DOHH2 (cell line): Measurements from ENCODE around the gene TLE3.

Experiments
- H3F3A ChIP-seq: fragments of 200-600 bp; sonication (generic), shearing (Covaris generic); 2 replicates; pipeline ENCODE4 v1.6.0; 2016; ENCODE audit warnings: antibody characterized with exemption, mild to moderate bottlenecking; ENCODE audit not compliant: control insufficient read depth, insufficient read depth
- H3K27ac ChIP-seq: fragments of 200-600 bp; sonication (generic); 2 replicates; pipeline ENCODE4 v1.5.1; 2014; ENCODE audit warnings: low read depth, mild to moderate bottlenecking, low read length, moderate library complexity
- H3K27me3 ChIP-seq: fragments of 200-600 bp; sonication (generic); 2 replicates; pipeline ENCODE4 v1.6.1; 2014; ENCODE audit warnings: mild to moderate bottlenecking, low read length, mixed read lengths; ENCODE audit not compliant: control insufficient read depth
- H3K36me3 ChIP-seq: fragments of 200-600 bp; sonication (generic); 2 replicates; pipeline ENCODE4 v1.6.1; 2014; ENCODE audit warnings: mild to moderate bottlenecking, low read length, moderate library complexity, mixed read lengths; ENCODE audit not compliant: control insufficient read depth
- H3K4me1 ChIP-seq: fragments of 200-600 bp; sonication (generic); 2 replicates; pipeline ENCODE4 v1.6.1; 2014; ENCODE audit warnings: mild to moderate bottlenecking, low read length, mixed read lengths; ENCODE audit not compliant: control insufficient read depth
- H3K4me2 ChIP-seq: fragments of 200-600 bp; sonication (generic); 2 replicates; pipeline ENCODE4 v1.6.0; 2014; ENCODE audit warnings: mild to moderate bottlenecking, low read length, moderate library complexity
- H3K4me3 ChIP-seq: fragments of 200-600 bp; sonication (generic); 2 replicates; pipeline ENCODE4 v1.5.1; 2014; ENCODE audit warnings: mild to moderate bottlenecking, low read length, mixed read lengths
- H3K79me2 ChIP-seq: fragments of 200-600 bp; sonication (generic); 2 replicates; pipeline ENCODE4 v1.6.1; 2014; ENCODE audit warnings: mild to moderate bottlenecking, low read length, mixed read lengths; ENCODE audit not compliant: control insufficient read depth
- H3K9me2 ChIP-seq: fragments of 200-600 bp; sonication (generic); replicated peaks from 2 replicates; pipeline ENCODE4 v1.6.1; 2014; ENCODE audit warnings: mild to moderate bottlenecking, low read length, mixed read lengths; ENCODE audit not compliant: control insufficient read depth
- H3K9me3 ChIP-seq: fragments of 200-600 bp; sonication (generic); 2 replicates; pipeline ENCODE4 v1.6.1; 2014; ENCODE audit warnings: antibody characterized with exemption, low read length, mixed read lengths; ENCODE audit not compliant: control insufficient read depth, insufficient read depth
- H4K20me1 ChIP-seq: fragments of 200-600 bp; sonication (generic); 2 replicates; pipeline ENCODE4 v1.6.0; 2014; ENCODE audit warnings: low read depth, mild to moderate bottlenecking, antibody characterized with exemption, low read length, moderate library complexity; ENCODE audit not compliant: control insufficient read depth, insufficient read depth
- CTCF ChIP-seq: fragments of 200-600 bp; sonication (generic); IDR thresholded peaks from one replicate; pipeline ENCODE4 v1.5.1; 2014; ENCODE audit warnings: antibody characterized with exemption, mild to moderate bottlenecking, low read depth, low read length; ENCODE audit not compliant: poor library complexity, severe bottlenecking
- EZH2phosphoT487 ChIP-seq: fragments of 200-600 bp; sonication (generic); IDR thresholded peaks from 2 replicates; pipeline ENCODE4 v1.6.1; 2017; ENCODE audit warnings: borderline replicate concordance, mild to moderate bottlenecking, antibody characterized with exemption, low read length, moderate library complexity, mixed read lengths

The TLE3 gene

GRCh38 chr15:70077188-70078147, 20.2 kb downstream of the TLE3 start:
- H3K27me3 ChIP-seq, result no peaks in the 10 kb centered on the region
- no peak overlapping the region for H3K27ac ChIP-seq
- no peak overlapping the region for H3K4me2 ChIP-seq
- peaks cover 6% of the 10 kb centered on the region for H3K4me1 ChIP-seq
- TF ChIP-seq CTCF (no peak), EZH2phosphoT487 (no peak)
- peaks cover 32% of the 10 kb centered on the region for H3K79me2 ChIP-seq
- H3K4me3 ChIP-seq, result no peak overlapping the region
- peaks cover 92% of the 10 kb centered on the region for H3K36me3 ChIP-seq
- H3K9me2 ChIP-seq, result no peaks in the 10 kb centered on the region
- no peaks in the 10 kb centered on the region for H3K9me3 ChIP-seq
- no peaks in the 10 kb centered on the region for H3F3A ChIP-seq
- peaks cover 13% of the 10 kb centered on the region for H4K20me1 ChIP-seq

GRCh38 chr15:70074380-70074779, 23.3 kb downstream of the TLE3 start:
- Histone ChIP-seq H3F3A (no peaks in the 10 kb centered on the region), H3K27ac (no peak overlapping the region), H3K9me2 (no peaks in the 10 kb centered on the region), H3K9me3 (no peaks in the 10 kb centered on the region), H4K20me1 (peaks cover 12% of the 10 kb centered on the region), H3K4me1 (peaks cover 15% of the 10 kb centered on the region), H3K27me3 (no peaks in the 10 kb centered on the region), H3K79me2 (peaks cover 22% of the 10 kb centered on the region), H3K36me3 (peaks cover 93% of the 10 kb centered on the region), H3K4me3 (no peak overlapping the region), H3K4me2 (no peak overlapping the region)
- no peak for TF ChIP-seq CTCF
- TF ChIP-seq EZH2phosphoT487, result no peak

GRCh38 chr15:70072479-70072878, 25.2 kb downstream of the TLE3 start:
- no peaks in the 10 kb centered on the region for H3F3A ChIP-seq
- no peaks in the 10 kb centered on the region for H3K27me3 ChIP-seq
- peaks cover 92% of the 10 kb centered on the region for H3K36me3 ChIP-seq
- TF ChIP-seq CTCF, result no peak
- TF ChIP-seq EZH2phosphoT487, result no peak
- H3K4me1 ChIP-seq, result peaks cover 15% of the 10 kb centered on the region
- H3K9me2 ChIP-seq, result no peaks in the 10 kb centered on the region
- H3K4me3 ChIP-seq, result no peak overlapping the region
- H4K20me1 ChIP-seq, result no peaks in the 10 kb centered on the region
- H3K4me2 ChIP-seq, result no peak overlapping the region
- peaks cover 5% of the 10 kb centered on the region for H3K79me2 ChIP-seq
- H3K9me3 ChIP-seq, result no peaks in the 10 kb centered on the region
- no peak overlapping the region for H3K27ac ChIP-seq
